CD4-positive, alpha-beta T cell treated with Interleukin-15 for 1 hour (primary cell): Measurements from ENCODE around the gene KRTAP10-8.
"Not testable (repeated sequence)": the region's sequence is repeated elsewhere in the genome, so short reads cannot be mapped to it uniquely, and the experiment has no call there.

ENCODE experiments used
- DNase-seq: peaks from one replicate; pipeline ENCODE4 v3.0.0-alpha.2; 2020

The KRTAP10-8 gene

DNA sequence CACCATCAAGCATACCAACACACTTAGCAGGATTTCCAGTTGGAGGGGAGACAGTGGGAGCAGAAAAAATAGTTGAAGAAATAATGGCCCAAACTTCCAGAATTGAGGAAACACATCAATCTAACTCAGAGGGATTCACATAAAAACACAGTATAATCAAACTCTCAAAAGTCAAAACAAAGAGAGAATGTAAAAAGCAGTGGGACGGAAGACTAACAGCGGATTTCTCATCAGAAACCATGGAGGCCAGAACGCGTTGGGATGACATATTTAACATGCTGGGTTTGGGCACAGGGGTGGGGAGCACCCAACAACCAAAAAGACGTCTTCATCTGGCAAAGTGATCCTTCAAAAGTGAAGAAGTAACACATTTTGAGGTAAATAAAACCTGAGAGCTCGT lies 8.0 kb downstream of the KRTAP10-8 start:
- DNase-seq, result no peak

- no peak for DNase-seq
Observed at GRCh38 chr21:44623575-44623974, 11.7 kb downstream of the KRTAP10-8 start.

GRCh38 chr21:44625756-44626155 lies 13.9 kb downstream of the KRTAP10-8 start:
- DNase-seq, result no peak

- DNase-seq, result peak; percentile 42
Observed at GRCh38 chr21:44626262-44626661, 14.4 kb downstream of the KRTAP10-8 start.

GRCh38 chr21:44626673-44627143 lies 14.8 kb downstream of the KRTAP10-8 start, which contains the start of gene KRTAP10-9:
TSS of gene KRTAP10-9 (plus strand) at chr21:44627093. CDS start at chr21:44627172, 79 bp downstream.
- DNase-seq, result no peak

GRCh38 chr21:44627181-44627822 lies 15.4 kb downstream of the KRTAP10-8 start:
- not testable (repeated sequence) for DNase-seq

DNA sequence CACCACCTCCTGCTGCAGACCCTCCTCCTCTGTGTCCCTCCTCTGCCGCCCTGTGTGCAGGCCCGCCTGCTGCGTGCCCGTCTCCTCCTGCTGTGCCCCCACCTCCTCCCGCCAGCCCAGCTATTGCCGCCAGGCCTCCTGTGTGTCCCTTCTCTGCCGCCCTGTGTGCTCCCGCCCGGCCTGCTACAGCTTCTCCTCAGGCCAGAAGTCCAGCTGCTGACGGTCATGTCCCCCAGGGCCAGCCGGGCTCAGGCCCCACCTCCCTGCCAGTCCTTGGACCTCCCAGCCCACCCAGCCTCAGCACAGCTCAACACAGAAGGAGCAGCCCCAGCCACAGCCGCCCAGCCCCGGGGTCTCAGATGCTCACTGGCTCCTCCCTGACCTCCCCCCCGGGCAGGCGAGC lies 16.0 kb downstream of the KRTAP10-8 start:
- not testable (repeated sequence) for DNase-seq

DNA sequence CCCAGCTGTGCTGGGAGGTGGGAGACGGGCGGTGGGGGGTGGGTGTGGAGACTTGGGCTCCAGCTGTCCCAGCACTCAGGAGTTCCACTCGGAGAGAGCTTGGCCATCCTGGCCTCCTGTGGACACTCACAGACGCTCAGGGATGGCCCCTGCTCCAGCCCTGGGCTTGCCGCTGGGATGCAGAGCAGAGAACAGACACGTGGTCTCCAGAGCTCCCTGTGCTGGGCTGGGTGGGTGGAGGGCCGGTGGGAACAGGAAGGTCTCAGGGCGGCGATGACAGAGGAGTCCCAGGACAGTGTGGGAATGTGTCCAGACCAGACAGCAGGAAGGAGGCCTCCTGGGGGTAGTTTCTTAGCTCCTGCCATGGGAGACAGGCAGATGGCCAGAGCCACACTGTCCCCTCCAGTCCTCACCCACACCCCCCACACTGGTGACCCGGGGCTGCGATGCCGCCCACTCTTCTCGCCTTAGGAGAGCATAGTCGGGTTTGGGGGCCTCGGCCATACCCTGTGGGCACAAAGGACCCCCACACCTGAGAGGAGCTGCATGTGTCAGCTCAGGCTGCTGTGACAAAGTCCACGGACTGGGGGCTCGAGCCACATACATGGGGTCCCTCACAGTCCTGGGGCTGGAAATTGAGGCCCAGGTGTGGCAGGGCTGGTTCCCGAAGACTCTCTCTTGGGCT lies 17.0 kb downstream of the KRTAP10-8 start:
- DNase-seq, result no peak

- DNase-seq, result no peak
Observed at GRCh38 chr21:44630440-44630839, 18.6 kb downstream of the KRTAP10-8 start.

GRCh38 chr21:44632067-44632466 lies 20.2 kb downstream of the KRTAP10-8 start:
- no peak for DNase-seq

GRCh38 chr21:44636209-44637017 lies 24.5 kb downstream of the KRTAP10-8 start:
- DNase-seq, result no peak

DNA sequence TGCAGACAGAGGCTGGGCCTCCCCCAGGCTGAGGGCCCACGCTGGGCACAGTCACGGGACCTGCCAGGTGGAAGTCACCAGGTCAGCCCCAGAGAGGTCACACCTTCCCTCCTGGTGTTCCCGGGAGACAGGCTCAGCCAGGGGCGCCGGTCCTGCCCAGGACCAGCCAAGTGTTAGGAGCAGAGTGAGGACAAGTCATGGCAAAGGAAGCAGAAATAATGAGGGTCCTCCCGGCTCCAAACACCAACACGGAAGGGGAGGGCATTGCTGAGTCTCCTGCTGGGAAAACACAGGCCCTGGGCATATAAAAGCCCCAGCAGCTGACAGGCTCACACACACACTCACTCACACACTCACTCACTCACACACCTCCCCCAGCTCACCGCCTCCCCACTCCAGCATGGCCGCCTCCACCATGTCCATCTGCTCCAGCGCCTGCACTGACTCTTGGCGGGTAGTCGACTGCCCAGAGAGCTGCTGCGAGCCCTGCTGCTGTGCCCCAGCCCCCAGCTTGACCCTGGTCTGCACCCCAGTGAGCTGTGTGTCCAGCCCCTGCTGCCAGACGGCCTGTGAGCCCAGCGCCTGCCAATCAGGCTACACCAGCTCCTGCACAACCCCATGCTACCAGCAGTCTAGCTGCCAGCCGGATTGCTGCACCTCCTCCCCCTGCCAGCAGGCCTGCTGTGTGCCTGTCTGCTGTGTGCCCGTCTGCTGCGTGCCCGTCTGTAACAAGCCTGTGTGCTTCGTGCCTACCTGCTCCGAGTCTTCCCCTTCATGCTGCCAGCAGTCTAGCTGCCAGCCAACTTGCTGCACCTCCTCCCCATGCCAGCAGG lies 25.4 kb downstream of the KRTAP10-8 start, which contains the start of gene KRTAP10-10:
KRTAP10-10 (plus strand) TSS at position 339 of the 833 bp plus-strand sequence; CDS start at position 401, 62 bp downstream.
- no peak for DNase-seq

- DNase-seq, result not testable (repeated sequence)
Observed at GRCh38 chr21:44637851-44638348, 26.0 kb downstream of the KRTAP10-8 start.

GRCh38 chr21:44638506-44639330 lies 26.8 kb downstream of the KRTAP10-8 start:
- not testable (repeated sequence) for DNase-seq

- DNase-seq, result no peak
Observed at GRCh38 chr21:44639331-44639655, 27.4 kb downstream of the KRTAP10-8 start.

DNA sequence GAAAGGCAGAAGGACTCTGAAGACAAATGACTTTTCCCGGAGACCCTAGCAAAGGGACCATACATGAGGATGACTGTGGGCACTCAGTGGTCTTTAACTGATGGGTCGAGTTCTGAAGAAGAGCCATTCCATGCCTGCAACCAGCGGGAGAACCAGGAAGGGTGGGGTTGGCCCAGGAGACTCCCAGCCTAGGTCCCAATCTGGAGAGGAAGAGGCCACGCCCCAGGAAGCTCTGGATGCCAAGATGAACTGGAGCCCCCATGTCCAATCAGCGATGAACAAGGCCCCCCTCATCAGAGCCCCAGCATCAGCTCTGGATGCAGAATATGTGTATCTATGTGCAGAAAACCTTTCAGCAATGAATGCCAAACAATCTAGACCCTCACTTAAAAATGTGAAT lies 28.9 kb downstream of the KRTAP10-8 start:
- no peak for DNase-seq

DNA sequence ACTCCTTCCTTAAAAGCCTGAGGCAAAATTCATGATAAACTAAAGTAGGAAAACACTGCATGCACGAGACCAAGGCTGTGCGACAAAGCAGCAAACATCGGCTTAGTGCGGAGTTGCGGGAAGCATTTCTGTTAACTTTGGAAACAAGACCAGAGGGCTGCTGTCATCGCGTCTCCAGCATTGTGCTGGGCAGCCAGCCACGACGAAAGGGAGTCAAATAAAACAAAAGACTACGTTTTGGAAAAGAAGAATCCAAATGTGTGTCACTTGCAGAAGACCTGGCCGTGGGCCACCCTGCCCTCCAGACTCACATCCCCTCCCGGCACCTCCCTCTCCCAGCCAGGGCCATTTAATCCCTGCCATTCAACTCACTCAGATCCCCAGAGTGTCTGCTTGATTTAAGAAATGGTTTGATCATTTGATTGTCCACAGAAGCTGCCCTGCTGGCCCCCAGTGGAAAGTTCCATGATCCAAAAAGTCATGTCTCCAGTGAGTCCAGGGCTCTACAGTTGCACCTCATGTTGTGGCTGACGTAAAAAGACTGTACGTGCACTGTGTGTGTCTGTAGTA lies 31.9 kb downstream of the KRTAP10-8 start:
- DNase-seq, result no peak

- no peak for DNase-seq
Observed at GRCh38 chr21:44644878-44645277, 33.0 kb downstream of the KRTAP10-8 start.

GRCh38 chr21:44646366-44647221 lies 34.7 kb downstream of the KRTAP10-8 start, which contains the start of gene KRTAP10-11:
TSS of gene KRTAP10-11 (plus strand) at chr21:44646414. CDS start at chr21:44646459, 45 bp downstream.
- DNase-seq, result not testable (repeated sequence)

GRCh38 chr21:44647222-44647552 lies 35.3 kb downstream of the KRTAP10-8 start:
- DNase-seq, result no peak
